HUES64 (cell line): ENCODE measurements around the gene FA2H.
"Not testable (repeated sequence)": the region's sequence is repeated elsewhere in the genome, so short reads cannot be mapped to it uniquely, and the experiment has no call there.

Experiments used
- H3K27ac ChIP-seq: 2 replicates; pipeline ENCODE4 v1.7.0; 2013; ENCODE audit warnings: low read depth, low read length, inconsistent platforms
- H3K27me3 ChIP-seq: 2 replicates; pipeline ENCODE4 v1.6.1; 2013; ENCODE audit warnings: mild to moderate bottlenecking, low read length; ENCODE audit not compliant: insufficient read depth
- H3K36me3 ChIP-seq: 2 replicates; pipeline ENCODE4 v1.6.1; 2013; ENCODE audit warnings: mild to moderate bottlenecking, low read length; ENCODE audit not compliant: insufficient read depth
- H3K4me1 ChIP-seq: 2 replicates; pipeline ENCODE4 v1.6.1; 2013; ENCODE audit warnings: mild to moderate bottlenecking, low read length, moderate library complexity; ENCODE audit not compliant: insufficient read depth
- H3K4me3 ChIP-seq: 2 replicates; pipeline ENCODE4 v1.5.1; 2013; ENCODE audit warnings: mild to moderate bottlenecking, low read length, moderate library complexity
- H3K9ac ChIP-seq: 2 replicates; pipeline ENCODE4 v1.6.1; 2013; ENCODE audit warnings: mild to moderate bottlenecking, low read depth, low read length
- H3K9me3 ChIP-seq: 2 replicates; pipeline ENCODE4 v1.6.1; 2013; ENCODE audit warnings: low read depth, low read length; ENCODE audit not compliant: insufficient read depth
- WGBS: fragments of 150-250, 120-280 bp; methylation state at CpG from one replicate; pipeline ENCODE4 v1.1.7; 2013; ENCODE audit warnings: missing lambda C conversion rate; 5-methylcytosine and 5-hydroxymethylcytosine counted together

Gene FA2H

GRCh38 chr16:74722156-74722555, 52.5 kb downstream of the FA2H start:
- H3K9ac ChIP-seq, H3K4me3 ChIP-seq, H3K9me3 ChIP-seq, H3K27ac ChIP-seq, H3K27me3 ChIP-seq, H3K36me3 ChIP-seq, H3K4me1 ChIP-seq: not testable (repeated sequence)
- WGBS = 94% methylated on average over 2 of the region's 2 CpGs

GRCh38 chr16:74721716-74722115, 52.9 kb downstream of the FA2H start:
- Histone ChIP-seq H3K9me3 (0 out of 2 replicates have a peak, but pooled peaks cover 2% of the 10 kb centered on the region), H3K27ac (no peak overlapping the region), H3K4me1 (no peaks in the 10 kb centered on the region), H3K9ac (no peak overlapping the region), H3K36me3 (no peaks in the 10 kb centered on the region), H3K27me3 (no peaks in the 10 kb centered on the region), H3K4me3 (no peak overlapping the region)
- 91% methylated on average over 11 of the region's 11 CpGs for whole genome bisulfite sequencing

- WGBS = 95% methylated on average over 5 of the region's 5 CpGs
- H3K9me3 ChIP-seq = no peaks in the 10 kb centered on the region
- H3K9ac ChIP-seq = no peak overlapping the region
- no peaks in the 10 kb centered on the region for H3K4me1 ChIP-seq
- no peaks in the 10 kb centered on the region for H3K27me3 ChIP-seq
- no peaks in the 10 kb centered on the region for H3K36me3 ChIP-seq
- H3K4me3 ChIP-seq = no peak overlapping the region
- no peak overlapping the region for H3K27ac ChIP-seq
Observed at GRCh38 chr16:74720579-74720978, 54.0 kb downstream of the FA2H start.

- Histone ChIP-seq H3K9ac (no peak overlapping the region), H3K27me3 (no peaks in the 10 kb centered on the region), H3K36me3 (no peaks in the 10 kb centered on the region), H3K4me3 (no peak overlapping the region), H3K27ac (no peak overlapping the region), H3K9me3 (no peaks in the 10 kb centered on the region), H3K4me1 (no peaks in the 10 kb centered on the region)
- 92% methylated on average over 27 of the region's 27 CpGs for WGBS
Observed at GRCh38 chr16:74718741-74719610, 55.6 kb downstream of the FA2H start.

- Histone ChIP-seq H3K9ac (no peak overlapping the region), H3K27ac (no peak overlapping the region), H3K4me1 (no peaks in the 10 kb centered on the region), H3K9me3 (no peaks in the 10 kb centered on the region), H3K36me3 (no peaks in the 10 kb centered on the region), H3K27me3 (no peaks in the 10 kb centered on the region), H3K4me3 (no peak overlapping the region)
- 94% methylated on average over 13 of the region's 13 CpGs for WGBS
Observed at GRCh38 chr16:74718140-74718539, 56.5 kb downstream of the FA2H start.

- Histone ChIP-seq H3K27ac (no peak overlapping the region), H3K27me3 (no peaks in the 10 kb centered on the region), H3K9me3 (no peaks in the 10 kb centered on the region), H3K9ac (no peak overlapping the region), H3K4me1 (no peaks in the 10 kb centered on the region), H3K36me3 (no peaks in the 10 kb centered on the region), H3K4me3 (no peak overlapping the region)
- WGBS = 95% methylated on average over 7 of the region's 7 CpGs
Observed at GRCh38 chr16:74717367-74717766, 57.3 kb downstream of the FA2H start.

- no peaks in the 10 kb centered on the region for H3K27me3 ChIP-seq
Observed at GRCh38 chr16:74716355-74716754, 58.3 kb downstream of the FA2H start.

GRCh38 chr16:74713876-74714275, 60.7 kb downstream of the FA2H start:
- no peaks in the 10 kb centered on the region for H3K36me3 ChIP-seq
- no peak overlapping the region for H3K27ac ChIP-seq
- no peaks in the 10 kb centered on the region for H3K27me3 ChIP-seq
- H3K4me3 ChIP-seq = no peak overlapping the region
- no peaks in the 10 kb centered on the region for H3K4me1 ChIP-seq
- no peak overlapping the region for H3K9ac ChIP-seq
- H3K9me3 ChIP-seq = no peaks in the 10 kb centered on the region
- WGBS = 89% methylated on average over 10 of the region's 10 CpGs

More at GRCh38 chr16:74716355-74716754, 58.3 kb downstream of the FA2H start:
- 86% methylated on average over 15 of the region's 15 CpGs for WGBS
- Histone ChIP-seq H3K9me3 (no peaks in the 10 kb centered on the region), H3K36me3 (no peaks in the 10 kb centered on the region), H3K9ac (no peak overlapping the region), H3K27ac (no peak overlapping the region), H3K4me1 (no peaks in the 10 kb centered on the region), H3K4me3 (no peak overlapping the region)

GRCh38 chr16:74713325-74713724, 61.3 kb downstream of the FA2H start:
- H3K36me3 ChIP-seq = no peaks in the 10 kb centered on the region
- H3K27me3 ChIP-seq = no peaks in the 10 kb centered on the region
- H3K27ac ChIP-seq = no peak overlapping the region
- no peaks in the 10 kb centered on the region for H3K9me3 ChIP-seq
- H3K4me3 ChIP-seq = no peak overlapping the region
- H3K4me1 ChIP-seq = no peaks in the 10 kb centered on the region
- no peak overlapping the region for H3K9ac ChIP-seq
- WGBS = 93% methylated on average over 10 of the region's 10 CpGs

- H3K27me3 ChIP-seq = peaks cover 3% of the 10 kb centered on the region; the same call in 1 of the 2 replicates
- H3K9me3 ChIP-seq = no peaks in the 10 kb centered on the region
- WGBS = 93% methylated on average over 12 of the region's 12 CpGs
- no peaks in the 10 kb centered on the region for H3K4me1 ChIP-seq
- no peak overlapping the region for H3K9ac ChIP-seq
- no peaks in the 10 kb centered on the region for H3K36me3 ChIP-seq
- H3K4me3 ChIP-seq = no peak overlapping the region
- H3K27ac ChIP-seq = no peak overlapping the region
Observed at GRCh38 chr16:74711938-74712337, 62.7 kb downstream of the FA2H start.

- Histone ChIP-seq H3K27ac (no peak overlapping the region), H3K27me3 (peaks cover 3% of the 10 kb centered on the region; the same call in 1 of the 2 replicates), H3K36me3 (no peaks in the 10 kb centered on the region), H3K9me3 (no peaks in the 10 kb centered on the region), H3K9ac (no peak overlapping the region), H3K4me3 (no peak overlapping the region), H3K4me1 (no peaks in the 10 kb centered on the region)
- 95% methylated on average over 8 of the region's 8 CpGs for WGBS
Observed at GRCh38 chr16:74710401-74710800, 64.2 kb downstream of the FA2H start.
